ENCODE results near the gene FAM89B. TPM values are rescaled to one million over a fixed set of nuclear protein-coding genes. Genes with fewer than 3 reads are reported as not detected.

The FAM89B gene
- total and polyA plus RNA-seq, 4 donors: 20.6 to 53.5 (median 44.4) TPM

DNA sequence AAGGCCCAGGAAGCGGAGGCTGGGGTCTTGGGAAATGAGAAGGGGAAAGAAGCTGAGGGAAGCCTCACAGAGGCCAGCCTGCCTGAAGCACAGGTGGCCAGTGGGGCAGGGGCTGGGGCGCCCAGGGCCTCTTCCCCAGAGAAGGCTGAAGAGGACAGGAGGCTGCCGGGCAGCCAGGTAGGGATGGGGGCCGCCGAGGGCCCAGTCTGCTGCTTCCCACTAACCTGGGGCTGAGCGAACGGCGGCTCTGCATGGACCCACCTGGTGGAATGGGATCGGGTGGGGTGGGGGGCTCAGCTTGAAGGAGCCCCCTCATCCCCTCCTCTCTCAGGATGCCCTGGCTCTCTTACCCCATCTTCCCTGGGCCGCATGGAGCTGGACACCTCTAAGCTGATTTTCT is 11.3 kb downstream of the FAM89B start:
- 83 to 96% methylated on average over 6 to 10 of the region's 10 CpGs for WGBS, 2 donors
- ATAC-seq (ENCODE audit: insufficient read depth, low FRiP score): no peak
- Histone ChIP-seq H3K9me3 (ENCODE audit: control insufficient read depth in 4 of 4, insufficient read depth in 3 of 4, low read length in 3 of 4) (peaks cover 0 to 3% (median 0%) of the 10 kb centered on the region in 4 donors), H3K4me3 (no peak overlapping the region), H3K9ac (ENCODE audit: insufficient read depth in 1 of 2, low read length in 2 of 2) (no peak overlapping the region), H3K36me3 (ENCODE audit: control insufficient read depth in 4 of 4, insufficient read depth in 4 of 4, low read length in 4 of 4) (peaks cover 0 to 53% (median 15%) of the 10 kb centered on the region in 4 donors), H3K27me3 (ENCODE audit: control insufficient read depth in 3 of 3, insufficient read depth in 3 of 3, low read length in 2 of 3) (peaks cover 0 to 15% (median 3%) of the 10 kb centered on the region in 3 donors), H3K4me1 (ENCODE audit: control insufficient read depth in 5 of 5, insufficient read depth in 5 of 5, low read length in 5 of 5) (peaks cover 0 to 4% (median 0%) of the 10 kb centered on the region in 5 donors), H3K27ac (ENCODE audit: low read depth in 1 of 2, low read length in 1 of 2) (no peak overlapping the region)
- DNase-seq: no peak
- TF ChIP-seq, protein P1, sequence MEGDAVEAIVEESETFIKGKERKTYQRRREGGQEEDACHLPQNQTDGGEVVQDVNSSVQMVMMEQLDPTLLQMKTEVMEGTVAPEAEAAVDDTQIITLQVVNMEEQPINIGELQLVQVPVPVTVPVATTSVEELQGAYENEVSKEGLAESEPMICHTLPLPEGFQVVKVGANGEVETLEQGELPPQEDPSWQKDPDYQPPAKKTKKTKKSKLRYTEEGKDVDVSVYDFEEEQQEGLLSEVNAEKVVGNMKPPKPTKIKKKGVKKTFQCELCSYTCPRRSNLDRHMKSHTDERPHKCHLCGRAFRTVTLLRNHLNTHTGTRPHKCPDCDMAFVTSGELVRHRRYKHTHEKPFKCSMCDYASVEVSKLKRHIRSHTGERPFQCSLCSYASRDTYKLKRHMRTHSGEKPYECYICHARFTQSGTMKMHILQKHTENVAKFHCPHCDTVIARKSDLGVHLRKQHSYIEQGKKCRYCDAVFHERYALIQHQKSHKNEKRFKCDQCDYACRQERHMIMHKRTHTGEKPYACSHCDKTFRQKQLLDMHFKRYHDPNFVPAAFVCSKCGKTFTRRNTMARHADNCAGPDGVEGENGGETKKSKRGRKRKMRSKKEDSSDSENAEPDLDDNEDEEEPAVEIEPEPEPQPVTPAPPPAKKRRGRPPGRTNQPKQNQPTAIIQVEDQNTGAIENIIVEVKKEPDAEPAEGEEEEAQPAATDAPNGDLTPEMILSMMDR (IDR thresholded peaks at IDR 0.05; ENCODE audit: control extremely low read depth, extremely low read depth): no peak

DNA sequence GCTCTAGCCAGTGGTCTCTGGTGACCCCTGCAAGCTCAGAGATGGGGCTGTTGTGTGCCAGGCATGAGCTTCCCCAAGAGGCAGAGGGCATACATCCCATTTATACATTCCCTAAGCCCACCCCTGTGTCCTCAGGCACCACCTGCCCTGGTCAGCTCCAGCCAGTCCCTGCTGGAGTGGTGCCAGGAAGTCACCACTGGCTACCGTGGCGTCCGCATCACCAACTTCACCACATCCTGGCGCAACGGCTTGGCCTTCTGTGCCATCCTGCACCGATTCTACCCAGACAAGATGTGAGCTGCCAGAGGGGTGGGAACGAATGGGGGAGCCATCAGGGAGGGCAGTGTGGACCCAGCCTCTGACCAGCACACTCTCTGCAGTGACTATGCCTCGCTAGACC is 11.8 kb downstream of the FAM89B start:
- Histone ChIP-seq H3K36me3 (ENCODE audit: control insufficient read depth in 4 of 4, insufficient read depth in 4 of 4, low read length in 4 of 4) (peaks cover 0 to 53% (median 15%) of the 10 kb centered on the region in 4 donors), H3K9me3 (ENCODE audit: control insufficient read depth in 4 of 4, insufficient read depth in 3 of 4, low read length in 3 of 4) (peaks cover 0 to 3% (median 0%) of the 10 kb centered on the region in 4 donors), H3K27me3 (ENCODE audit: control insufficient read depth in 3 of 3, insufficient read depth in 3 of 3, low read length in 2 of 3) (peaks cover 0 to 15% (median 3%) of the 10 kb centered on the region in 3 donors), H3K4me3 (no peak overlapping the region), H3K4me1 (ENCODE audit: control insufficient read depth in 5 of 5, insufficient read depth in 5 of 5, low read length in 5 of 5) (peaks cover 0 to 4% (median 0%) of the 10 kb centered on the region in 5 donors), H3K9ac (ENCODE audit: insufficient read depth in 1 of 2, low read length in 2 of 2) (no peak overlapping the region), H3K27ac (ENCODE audit: low read depth in 1 of 2, low read length in 1 of 2) (no peak overlapping the region)
- WGBS, 2 donors: 71 to 82% methylated on average over 8 of the region's 8 CpGs
- TF ChIP-seq, protein P1 (IDR thresholded peaks at IDR 0.05; ENCODE audit: control extremely low read depth, extremely low read depth): no peak
- no peak for ATAC-seq (ENCODE audit: insufficient read depth, low FRiP score)
- no peak for DNase-seq

DNA sequence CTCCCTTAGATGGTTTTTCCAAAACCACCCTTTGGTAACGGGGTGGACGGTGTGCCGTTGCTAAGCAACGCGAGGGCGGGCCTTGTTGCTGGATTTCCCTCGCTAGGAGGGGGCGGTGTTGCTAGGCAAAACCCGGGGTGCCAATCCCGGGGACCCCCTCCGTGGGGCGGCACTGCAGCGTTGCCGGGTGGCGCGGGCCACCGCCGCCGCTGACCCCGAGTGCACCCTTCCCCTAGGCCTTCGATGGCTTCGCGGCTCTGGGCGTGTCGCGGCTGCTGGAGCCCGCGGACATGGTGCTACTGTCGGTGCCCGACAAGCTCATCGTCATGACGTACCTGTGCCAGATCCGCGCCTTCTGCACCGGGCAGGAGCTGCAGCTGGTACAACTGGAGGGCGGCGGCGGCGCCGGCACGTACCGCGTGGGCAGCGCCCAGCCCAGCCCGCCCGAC is 12.4 kb downstream of the FAM89B start:
- TF ChIP-seq, protein P1 (IDR thresholded peaks at IDR 0.05; ENCODE audit: control extremely low read depth, extremely low read depth): no peak
- ATAC-seq (ENCODE audit: insufficient read depth, low FRiP score) (no peak), DNase-seq (peak; percentile 35 to 56 (median 43))
- Histone ChIP-seq H3K36me3 (ENCODE audit: control insufficient read depth in 4 of 4, insufficient read depth in 4 of 4, low read length in 4 of 4) (peaks cover 0 to 48% (median 14%) of the 10 kb centered on the region in 4 donors), H3K9me3 (ENCODE audit: control insufficient read depth in 4 of 4, insufficient read depth in 3 of 4, low read length in 3 of 4) (peaks cover 0 to 3% (median 0%) of the 10 kb centered on the region in 4 donors), H3K27ac (ENCODE audit: low read depth in 1 of 2, low read length in 1 of 2) (no peak overlapping the region), H3K9ac (ENCODE audit: insufficient read depth in 1 of 2, low read length in 2 of 2) (no peak overlapping the region), H3K4me1 (ENCODE audit: control insufficient read depth in 5 of 5, insufficient read depth in 5 of 5, low read length in 5 of 5) (peaks cover 0 to 4% (median 0%) of the 10 kb centered on the region in 5 donors), H3K27me3 (ENCODE audit: control insufficient read depth in 3 of 3, insufficient read depth in 3 of 3, low read length in 2 of 3) (peaks cover 0 to 15% (median 3%) of the 10 kb centered on the region in 3 donors), H3K4me3 (no peak overlapping the region)
- 75 to 85% methylated on average over 46 of the region's 46 CpGs for WGBS, 2 donors

All from lung (tissue), 12 donors.